Measurements from ENCODE around the gene CHD9. TPM values are rescaled to one million over a fixed set of nuclear protein-coding genes. Genes with fewer than 3 reads are reported as not detected.

Gene CHD9
- total RNA-seq, 1 experiment from 2014 or later, result 18.9 TPM

DNA sequence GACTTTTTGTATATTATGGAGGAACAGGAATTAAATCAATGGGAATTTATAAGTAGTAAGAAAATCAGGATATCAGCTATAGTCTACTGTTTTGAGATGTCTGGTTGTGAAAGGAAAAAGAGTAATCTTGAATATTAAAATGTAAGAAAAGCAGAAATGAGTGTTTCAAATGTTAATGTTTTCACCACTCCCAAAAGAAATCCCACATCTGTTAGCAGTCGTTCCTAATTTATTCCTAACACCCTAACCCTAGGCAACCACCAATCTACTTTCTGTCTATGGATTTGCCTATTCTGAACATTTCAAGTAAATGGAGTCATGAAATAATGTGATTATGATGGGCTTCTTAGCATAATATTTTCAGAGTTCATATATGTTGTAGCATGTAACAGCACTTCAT, 133.0 kb downstream of the CHD9 start (continued):
- no peak for TF ChIP-seq CBX3 (IDR thresholded peaks at IDR 0.05; ENCODE audit: low read depth)
- TF ChIP-seq, protein P1, sequence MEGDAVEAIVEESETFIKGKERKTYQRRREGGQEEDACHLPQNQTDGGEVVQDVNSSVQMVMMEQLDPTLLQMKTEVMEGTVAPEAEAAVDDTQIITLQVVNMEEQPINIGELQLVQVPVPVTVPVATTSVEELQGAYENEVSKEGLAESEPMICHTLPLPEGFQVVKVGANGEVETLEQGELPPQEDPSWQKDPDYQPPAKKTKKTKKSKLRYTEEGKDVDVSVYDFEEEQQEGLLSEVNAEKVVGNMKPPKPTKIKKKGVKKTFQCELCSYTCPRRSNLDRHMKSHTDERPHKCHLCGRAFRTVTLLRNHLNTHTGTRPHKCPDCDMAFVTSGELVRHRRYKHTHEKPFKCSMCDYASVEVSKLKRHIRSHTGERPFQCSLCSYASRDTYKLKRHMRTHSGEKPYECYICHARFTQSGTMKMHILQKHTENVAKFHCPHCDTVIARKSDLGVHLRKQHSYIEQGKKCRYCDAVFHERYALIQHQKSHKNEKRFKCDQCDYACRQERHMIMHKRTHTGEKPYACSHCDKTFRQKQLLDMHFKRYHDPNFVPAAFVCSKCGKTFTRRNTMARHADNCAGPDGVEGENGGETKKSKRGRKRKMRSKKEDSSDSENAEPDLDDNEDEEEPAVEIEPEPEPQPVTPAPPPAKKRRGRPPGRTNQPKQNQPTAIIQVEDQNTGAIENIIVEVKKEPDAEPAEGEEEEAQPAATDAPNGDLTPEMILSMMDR (IDR thresholded peaks at IDR 0.05 in 2 of 3, conservative IDR thresholded peaks at IDR 0.05 in 1 of 3; ENCODE audit: borderline replicate concordance in 1 of 3, insufficient read depth in 1 of 3, low read depth in 2 of 3, low read length in 2 of 3), result no peak
- TF ChIP-seq EZH2 (IDR thresholded peaks at IDR 0.05), result no peak
- TF ChIP-seq, protein P2, sequence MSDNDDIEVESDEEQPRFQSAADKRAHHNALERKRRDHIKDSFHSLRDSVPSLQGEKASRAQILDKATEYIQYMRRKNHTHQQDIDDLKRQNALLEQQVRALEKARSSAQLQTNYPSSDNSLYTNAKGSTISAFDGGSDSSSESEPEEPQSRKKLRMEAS (IDR thresholded peaks at IDR 0.05), result no peak
- no peak for TF ChIP-seq ZFX (IDR thresholded peaks at IDR 0.05)
- TF ChIP-seq SIN3A (IDR thresholded peaks at IDR 0.05; ENCODE audit: low read depth), result no peak
- TF ChIP-seq EZH2phosphoT487 (IDR thresholded peaks at IDR 0.05; ENCODE audit: borderline replicate concordance), result no peak
- TF ChIP-seq EGR1 (IDR thresholded peaks at IDR 0.05; ENCODE audit: low read depth), result no peak
- no peak for TF ChIP-seq JUND (IDR thresholded peaks at IDR 0.05)

DNA sequence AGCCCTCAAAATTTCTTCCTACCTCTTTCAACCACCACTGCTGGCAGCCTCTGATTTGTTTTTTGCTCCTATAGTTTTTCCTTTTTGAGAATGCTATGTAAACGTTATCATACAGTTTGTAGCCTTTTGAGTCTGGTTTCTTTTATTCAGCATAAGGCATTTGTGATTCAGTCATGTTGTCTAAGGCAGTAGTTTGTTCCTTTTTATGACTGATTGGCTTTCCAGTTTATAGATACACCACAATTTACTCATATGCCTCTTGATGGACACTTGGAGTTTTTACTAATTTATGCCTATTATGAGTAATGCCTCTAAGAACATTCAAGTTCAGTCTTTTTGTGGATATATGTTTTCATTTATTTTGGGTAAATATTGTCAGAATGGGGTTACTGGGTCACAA, 136.6 kb downstream of the CHD9 start:
- CTCF ChIA-PET, result interaction anchor here (1.7 kb wide), 1 partner anchor 16 kb away, joined by 5 read pairs; no protein-coding TSS in a partner anchor
- Histone ChIP-seq H3K27me3 (ENCODE audit: insufficient read depth, low read length) (no peaks in the 10 kb centered on the region), H2AFZ (ENCODE audit: low read depth, low read length, poor library complexity, severe bottlenecking) (no peak overlapping the region), H3K79me2 (ENCODE audit: insufficient read depth, low read length) (no peaks in the 10 kb centered on the region; the same call in 1 of the 2 replicates), H3K36me3 (ENCODE audit: control insufficient read depth in 1 of 2, insufficient read depth in 2 of 2, low read length in 2 of 2) (no peaks in the 10 kb centered on the region), H3K9me3 (ENCODE audit: control insufficient read depth in 1 of 2, insufficient read depth in 1 of 2, low read depth in 1 of 2, low read length in 2 of 2) (no peaks in the 10 kb centered on the region), H3K4me2 (ENCODE audit: low read length) (no peak overlapping the region), H3K4me1 (ENCODE audit: control insufficient read depth in 1 of 2, insufficient read depth in 2 of 2, low read length in 2 of 2) (no peaks in the 10 kb centered on the region), H3K4me3 (replicated peaks in 1 of 2; ENCODE audit: low read depth in 1 of 2, low read length in 2 of 2) (no peak overlapping the region), H4K20me1 (ENCODE audit: insufficient read depth) (no peaks in the 10 kb centered on the region; the same call in 1 of the 2 replicates), H3K27ac (ENCODE audit: low read depth, low read length) (no peak overlapping the region), H3K9ac (ENCODE audit: low read length) (no peak overlapping the region), H3K9me2 (ENCODE audit: insufficient read depth) (no peaks in the 10 kb centered on the region)
- no TSS peak for BruUV-seq (replicated peaks)
- TF ChIP-seq, protein P3, sequence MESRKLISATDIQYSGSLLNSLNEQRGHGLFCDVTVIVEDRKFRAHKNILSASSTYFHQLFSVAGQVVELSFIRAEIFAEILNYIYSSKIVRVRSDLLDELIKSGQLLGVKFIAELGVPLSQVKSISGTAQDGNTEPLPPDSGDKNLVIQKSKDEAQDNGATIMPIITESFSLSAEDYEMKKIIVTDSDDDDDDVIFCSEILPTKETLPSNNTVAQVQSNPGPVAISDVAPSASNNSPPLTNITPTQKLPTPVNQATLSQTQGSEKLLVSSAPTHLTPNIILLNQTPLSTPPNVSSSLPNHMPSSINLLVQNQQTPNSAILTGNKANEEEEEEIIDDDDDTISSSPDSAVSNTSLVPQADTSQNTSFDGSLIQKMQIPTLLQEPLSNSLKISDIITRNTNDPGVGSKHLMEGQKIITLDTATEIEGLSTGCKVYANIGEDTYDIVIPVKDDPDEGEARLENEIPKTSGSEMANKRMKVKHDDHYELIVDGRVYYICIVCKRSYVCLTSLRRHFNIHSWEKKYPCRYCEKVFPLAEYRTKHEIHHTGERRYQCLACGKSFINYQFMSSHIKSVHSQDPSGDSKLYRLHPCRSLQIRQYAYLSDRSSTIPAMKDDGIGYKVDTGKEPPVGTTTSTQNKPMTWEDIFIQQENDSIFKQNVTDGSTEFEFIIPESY (IDR thresholded peaks at IDR 0.05; ENCODE audit: extremely low read depth, insufficient replicate concordance, low read length), result no peak
- TF ChIP-seq, protein P4, sequence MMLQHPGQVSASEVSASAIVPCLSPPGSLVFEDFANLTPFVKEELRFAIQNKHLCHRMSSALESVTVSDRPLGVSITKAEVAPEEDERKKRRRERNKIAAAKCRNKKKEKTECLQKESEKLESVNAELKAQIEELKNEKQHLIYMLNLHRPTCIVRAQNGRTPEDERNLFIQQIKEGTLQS (IDR thresholded peaks at IDR 0.05), result no peak
- TF ChIP-seq ZNF274 (IDR thresholded peaks at IDR 0.05; ENCODE audit: low read depth, low read length), result no peak
- TF ChIP-seq, protein P2 (IDR thresholded peaks at IDR 0.05), result no peak
- TF ChIP-seq, protein P5, sequence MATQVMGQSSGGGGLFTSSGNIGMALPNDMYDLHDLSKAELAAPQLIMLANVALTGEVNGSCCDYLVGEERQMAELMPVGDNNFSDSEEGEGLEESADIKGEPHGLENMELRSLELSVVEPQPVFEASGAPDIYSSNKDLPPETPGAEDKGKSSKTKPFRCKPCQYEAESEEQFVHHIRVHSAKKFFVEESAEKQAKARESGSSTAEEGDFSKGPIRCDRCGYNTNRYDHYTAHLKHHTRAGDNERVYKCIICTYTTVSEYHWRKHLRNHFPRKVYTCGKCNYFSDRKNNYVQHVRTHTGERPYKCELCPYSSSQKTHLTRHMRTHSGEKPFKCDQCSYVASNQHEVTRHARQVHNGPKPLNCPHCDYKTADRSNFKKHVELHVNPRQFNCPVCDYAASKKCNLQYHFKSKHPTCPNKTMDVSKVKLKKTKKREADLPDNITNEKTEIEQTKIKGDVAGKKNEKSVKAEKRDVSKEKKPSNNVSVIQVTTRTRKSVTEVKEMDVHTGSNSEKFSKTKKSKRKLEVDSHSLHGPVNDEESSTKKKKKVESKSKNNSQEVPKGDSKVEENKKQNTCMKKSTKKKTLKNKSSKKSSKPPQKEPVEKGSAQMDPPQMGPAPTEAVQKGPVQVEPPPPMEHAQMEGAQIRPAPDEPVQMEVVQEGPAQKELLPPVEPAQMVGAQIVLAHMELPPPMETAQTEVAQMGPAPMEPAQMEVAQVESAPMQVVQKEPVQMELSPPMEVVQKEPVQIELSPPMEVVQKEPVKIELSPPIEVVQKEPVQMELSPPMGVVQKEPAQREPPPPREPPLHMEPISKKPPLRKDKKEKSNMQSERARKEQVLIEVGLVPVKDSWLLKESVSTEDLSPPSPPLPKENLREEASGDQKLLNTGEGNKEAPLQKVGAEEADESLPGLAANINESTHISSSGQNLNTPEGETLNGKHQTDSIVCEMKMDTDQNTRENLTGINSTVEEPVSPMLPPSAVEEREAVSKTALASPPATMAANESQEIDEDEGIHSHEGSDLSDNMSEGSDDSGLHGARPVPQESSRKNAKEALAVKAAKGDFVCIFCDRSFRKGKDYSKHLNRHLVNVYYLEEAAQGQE (IDR thresholded peaks at IDR 0.05; ENCODE audit: low read depth), result no peak
- TF ChIP-seq EGR1 (IDR thresholded peaks at IDR 0.05; ENCODE audit: low read depth), result no peak
- TF ChIP-seq JUND (IDR thresholded peaks at IDR 0.05), result no peak
- TF ChIP-seq EZH2 (IDR thresholded peaks at IDR 0.05), result no peak
- TF ChIP-seq CBX3 (IDR thresholded peaks at IDR 0.05; ENCODE audit: low read depth), result no peak
- no peak for TF ChIP-seq RAD21 (IDR thresholded peaks at IDR 0.05; ENCODE audit: low read depth)
- no peak for TF ChIP-seq SIN3A (IDR thresholded peaks at IDR 0.05; ENCODE audit: low read depth)
- TF ChIP-seq SRF (IDR thresholded peaks at IDR 0.05; ENCODE audit: low read depth), result no peak
- no peak for TF ChIP-seq SP1 (IDR thresholded peaks at IDR 0.05; ENCODE audit: low read depth)
- no peak for TF ChIP-seq YY1 (IDR thresholded peaks at IDR 0.05; ENCODE audit: extremely low read depth, insufficient replicate concordance, low read depth, low read length)
- TF ChIP-seq POLR2A (IDR thresholded peaks at IDR 0.05; ENCODE audit: borderline replicate concordance, extremely low read depth, insufficient read depth, insufficient read length), result no peak
- POLR2A ChIA-PET, result no interaction called here
- intact Hi-C loops (cut with micrococcal nuclease), result no loop called here
- RAD21 ChIA-PET (ENCODE audit: low non-redundant PET in 1 of 2, low total read pairs in 2 of 2, uncharacterized antibody in 2 of 2, unreplicated experiment in 2 of 2), result no interaction called here
- DNase-seq (ENCODE audit: low read depth, low spot score), result no peak
- ATAC-seq, result no peak

All from HCT116 (cell line).